Measurements from ENCODE around the gene ARPC4.
A peak's percentile ranks its signal among the peaks of the same experiment; 100 is the strongest.

ARPC4 gene

GRCh38 chr3:9807981-9808344 is 15.1 kb downstream of the ARPC4 start:
- DNase-seq (ENCODE audit: low read depth): no peak

GRCh38 chr3:9808345-9809037 is 15.6 kb downstream of the ARPC4 start:
- peak; percentile 72 for DNase-seq (ENCODE audit: low read depth)
- TF ChIP-seq, protein P1, sequence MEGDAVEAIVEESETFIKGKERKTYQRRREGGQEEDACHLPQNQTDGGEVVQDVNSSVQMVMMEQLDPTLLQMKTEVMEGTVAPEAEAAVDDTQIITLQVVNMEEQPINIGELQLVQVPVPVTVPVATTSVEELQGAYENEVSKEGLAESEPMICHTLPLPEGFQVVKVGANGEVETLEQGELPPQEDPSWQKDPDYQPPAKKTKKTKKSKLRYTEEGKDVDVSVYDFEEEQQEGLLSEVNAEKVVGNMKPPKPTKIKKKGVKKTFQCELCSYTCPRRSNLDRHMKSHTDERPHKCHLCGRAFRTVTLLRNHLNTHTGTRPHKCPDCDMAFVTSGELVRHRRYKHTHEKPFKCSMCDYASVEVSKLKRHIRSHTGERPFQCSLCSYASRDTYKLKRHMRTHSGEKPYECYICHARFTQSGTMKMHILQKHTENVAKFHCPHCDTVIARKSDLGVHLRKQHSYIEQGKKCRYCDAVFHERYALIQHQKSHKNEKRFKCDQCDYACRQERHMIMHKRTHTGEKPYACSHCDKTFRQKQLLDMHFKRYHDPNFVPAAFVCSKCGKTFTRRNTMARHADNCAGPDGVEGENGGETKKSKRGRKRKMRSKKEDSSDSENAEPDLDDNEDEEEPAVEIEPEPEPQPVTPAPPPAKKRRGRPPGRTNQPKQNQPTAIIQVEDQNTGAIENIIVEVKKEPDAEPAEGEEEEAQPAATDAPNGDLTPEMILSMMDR (IDR thresholded peaks at IDR 0.05; ENCODE audit: insufficient read depth, low read depth, low read length, missing control alignments): peak; percentile 16
- no peak overlapping the region for H3K4me3 ChIP-seq (ENCODE audit: low read depth, low read length)

More at GRCh38 chr3:9807981-9808344, 15.1 kb downstream of the ARPC4 start:
- TF ChIP-seq, protein P1 (IDR thresholded peaks at IDR 0.05; ENCODE audit: insufficient read depth, low read depth, low read length, missing control alignments): no peak
- no peak overlapping the region for H3K4me3 ChIP-seq (ENCODE audit: low read depth, low read length)

DNA sequence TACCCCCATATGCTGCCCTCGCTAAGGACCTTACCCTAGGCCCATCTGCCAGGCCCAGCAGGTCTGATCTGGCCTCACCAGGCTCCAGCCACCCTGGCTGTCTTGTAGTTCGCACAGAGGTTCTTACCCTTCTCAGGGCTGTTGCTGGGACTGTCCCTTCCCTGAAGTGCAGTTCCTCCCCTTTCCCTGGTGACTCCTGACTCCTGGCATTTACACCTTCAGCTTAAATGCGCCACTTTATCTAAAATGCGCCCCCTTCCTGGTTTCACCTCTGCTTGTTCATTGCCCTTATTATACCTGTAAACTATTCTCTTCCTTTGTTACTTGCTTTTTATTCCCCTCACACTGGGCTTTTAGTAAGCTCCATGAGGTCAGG is 16.3 kb downstream of the ARPC4 start:
- H3K4me3 ChIP-seq (ENCODE audit: low read depth, low read length): peak overlapping the region; percentile 55
- TF ChIP-seq, protein P1 (IDR thresholded peaks at IDR 0.05; ENCODE audit: insufficient read depth, low read depth, low read length, missing control alignments): no peak
- peak; percentile 37 for DNase-seq (ENCODE audit: low read depth)

DNA sequence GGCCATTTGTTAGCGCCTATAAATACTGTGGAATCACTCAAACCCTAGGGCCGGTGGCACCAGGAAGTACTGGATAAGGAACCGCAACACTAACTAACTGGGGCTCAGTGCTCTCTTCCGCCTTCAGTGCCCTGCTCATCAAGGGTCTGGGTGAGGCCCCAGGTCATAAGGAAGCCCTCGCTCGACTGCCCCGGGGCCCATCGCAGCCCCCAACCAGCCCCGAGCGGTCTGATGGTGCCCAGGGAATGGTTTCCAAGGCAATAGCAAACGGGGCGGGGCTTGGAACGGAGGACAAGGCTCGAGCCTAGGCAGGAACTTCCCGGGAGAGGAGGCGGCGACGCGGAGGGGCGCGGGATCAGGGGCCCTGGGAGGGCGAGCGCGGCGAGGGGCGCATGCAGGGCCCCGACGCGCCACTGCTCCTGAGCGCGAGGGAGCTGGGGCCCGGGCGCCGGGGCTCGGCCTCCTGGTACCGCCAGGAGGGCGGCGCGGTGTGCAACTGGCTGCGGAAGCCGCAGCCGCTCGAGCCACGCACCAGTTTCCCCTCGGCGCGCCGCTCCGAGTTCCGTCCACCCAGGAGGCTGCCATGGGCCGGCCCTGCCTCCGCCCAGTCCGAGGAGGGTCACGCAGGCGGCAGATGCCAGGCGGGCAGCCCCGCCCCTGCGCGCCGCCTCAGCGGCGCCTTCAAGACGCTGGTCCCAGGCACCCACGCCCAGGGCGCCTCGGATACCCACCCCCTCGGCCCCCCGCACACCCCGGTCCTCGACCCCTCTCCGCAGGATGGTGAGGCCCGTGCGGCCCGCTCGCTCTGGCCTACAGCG is 16.9 kb downstream of the ARPC4 start, which contains the start of gene TTLL3:
TSS of gene TTLL3 (plus strand) at position 648 of the 818 bp plus-strand sequence. CDS start 400 bp downstream, outside the sequence.
- peak; percentile 72 for DNase-seq (ENCODE audit: low read depth)
- peak within 1 kb of the TSS; percentile 55 for H3K4me3 ChIP-seq (ENCODE audit: low read depth, low read length)
- TF ChIP-seq, protein P1 (IDR thresholded peaks at IDR 0.05; ENCODE audit: insufficient read depth, low read depth, low read length, missing control alignments): no peak

DNA sequence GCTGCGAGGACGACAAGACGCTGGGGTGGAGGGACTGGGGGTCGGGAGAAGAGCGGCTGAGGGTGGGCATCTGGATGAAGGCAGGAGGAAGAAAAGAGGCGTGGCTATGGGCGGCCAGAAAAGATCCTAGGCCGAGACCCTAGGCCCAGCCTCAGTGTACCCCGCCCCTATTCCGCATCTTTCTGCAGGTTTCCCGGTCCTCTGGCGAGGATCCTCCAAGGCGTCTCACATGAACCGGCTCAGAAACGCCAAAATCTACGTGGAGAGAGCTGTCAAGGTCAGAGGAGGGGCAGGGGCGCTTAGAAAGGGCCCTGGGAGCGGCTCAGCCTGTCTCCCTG is 17.5 kb downstream of the ARPC4 start:
- H3K4me3 ChIP-seq (ENCODE audit: low read depth, low read length): peak overlapping the region; percentile 55
- TF ChIP-seq, protein P1 (IDR thresholded peaks at IDR 0.05; ENCODE audit: insufficient read depth, low read depth, low read length, missing control alignments): no peak
- DNase-seq (ENCODE audit: low read depth): no peak

DNA sequence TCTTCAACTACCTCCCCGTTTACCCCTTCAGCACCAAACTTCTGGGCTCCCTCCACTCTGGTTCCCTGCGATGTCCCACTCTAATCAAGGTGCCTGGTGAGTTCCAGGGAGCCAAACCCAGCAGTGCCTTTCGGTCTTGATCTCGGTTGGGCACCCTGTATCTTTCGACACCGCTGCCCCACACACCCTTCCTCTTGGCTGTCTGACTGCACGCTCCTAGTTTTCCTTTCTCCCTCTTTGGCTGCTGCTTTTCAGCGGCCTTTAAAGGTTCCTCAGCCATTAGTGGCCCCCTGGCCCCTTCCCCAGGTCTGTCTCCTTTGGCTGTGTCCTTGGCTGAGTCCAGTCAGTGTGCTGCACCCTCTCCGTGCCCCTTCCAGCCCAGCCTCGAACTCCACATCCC is 18.0 kb downstream of the ARPC4 start:
- no peak overlapping the region for H3K4me3 ChIP-seq (ENCODE audit: low read depth, low read length)
- TF ChIP-seq, protein P1 (IDR thresholded peaks at IDR 0.05; ENCODE audit: insufficient read depth, low read depth, low read length, missing control alignments): no peak
- DNase-seq (ENCODE audit: low read depth): no peak
